HG03045 (cell line): ENCODE measurements around the gene CA5B.
"Not testable (repeated sequence)": the region's sequence is repeated elsewhere in the genome, so short reads cannot be mapped to it uniquely, and the experiment has no call there.

Source experiments
- ATAC-seq: cut with Tn5 transposase; IDR thresholded peaks from one replicate; pipeline ENCODE4 v1.9.1; 2021; ENCODE audit warnings: mild to moderate bottlenecking, moderate library complexity; ENCODE audit not compliant: unreplicated experiment

Gene CA5B, protein sequence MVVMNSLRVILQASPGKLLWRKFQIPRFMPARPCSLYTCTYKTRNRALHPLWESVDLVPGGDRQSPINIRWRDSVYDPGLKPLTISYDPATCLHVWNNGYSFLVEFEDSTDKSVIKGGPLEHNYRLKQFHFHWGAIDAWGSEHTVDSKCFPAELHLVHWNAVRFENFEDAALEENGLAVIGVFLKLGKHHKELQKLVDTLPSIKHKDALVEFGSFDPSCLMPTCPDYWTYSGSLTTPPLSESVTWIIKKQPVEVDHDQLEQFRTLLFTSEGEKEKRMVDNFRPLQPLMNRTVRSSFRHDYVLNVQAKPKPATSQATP

DNA sequence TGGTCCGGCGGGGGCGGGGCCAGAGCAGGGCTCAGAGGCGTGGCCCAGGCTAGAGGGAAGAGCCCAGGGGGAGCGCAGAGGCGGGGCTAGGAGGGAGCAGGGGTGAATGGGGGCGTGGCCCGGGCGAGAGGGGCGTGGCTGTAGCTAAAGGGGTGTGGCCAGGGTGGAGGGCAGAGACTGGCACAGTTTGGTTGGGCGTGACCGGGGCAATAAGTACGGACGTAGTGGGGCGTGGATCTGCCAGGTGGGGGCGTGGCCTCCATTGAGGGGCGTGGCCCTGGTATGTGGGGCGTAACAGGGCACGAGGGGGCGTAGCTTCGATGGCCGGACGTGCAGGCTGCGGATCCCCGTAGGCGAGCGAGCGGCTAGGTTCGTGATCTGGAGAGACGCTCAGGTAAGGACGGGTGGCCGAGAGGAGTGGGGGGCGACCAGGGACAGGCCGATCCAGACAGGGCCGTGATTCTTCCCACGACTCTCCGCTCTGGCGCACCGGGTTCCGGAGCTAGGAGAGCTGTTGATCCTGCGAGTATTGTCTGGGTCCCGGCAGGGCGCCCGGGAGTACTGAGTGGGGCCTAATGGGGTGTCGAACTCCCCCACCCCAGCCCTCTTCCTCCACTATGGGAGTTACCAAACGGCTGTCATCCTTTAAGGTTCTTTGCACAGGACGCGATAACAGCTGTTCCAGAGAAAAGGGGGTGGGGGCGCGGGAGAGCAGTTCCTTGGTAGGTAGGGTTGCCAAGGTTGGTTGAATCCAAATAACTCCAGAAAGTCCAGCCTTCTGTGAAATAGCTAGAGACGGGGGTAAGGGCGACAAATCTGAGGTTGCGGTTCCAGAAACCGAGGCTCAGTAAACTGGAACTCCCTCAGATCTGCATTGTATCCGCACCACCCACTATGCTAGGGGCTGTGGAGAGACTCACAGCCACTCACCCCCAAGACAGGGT, at the start of gene CA5B:
TSS of gene CA5B (plus strand) at position 312 of the 944 bp plus-strand sequence. CDS start 11,754 bp downstream, outside the sequence.
- peak; percentile 95 for ATAC-seq

GRCh38 chrX:15694941-15695451, 43.1 kb upstream of the CA5B start:
- no peak for ATAC-seq

GRCh38 chrX:15696516-15696915, 41.6 kb upstream of the CA5B start:
- ATAC-seq, result no peak

DNA sequence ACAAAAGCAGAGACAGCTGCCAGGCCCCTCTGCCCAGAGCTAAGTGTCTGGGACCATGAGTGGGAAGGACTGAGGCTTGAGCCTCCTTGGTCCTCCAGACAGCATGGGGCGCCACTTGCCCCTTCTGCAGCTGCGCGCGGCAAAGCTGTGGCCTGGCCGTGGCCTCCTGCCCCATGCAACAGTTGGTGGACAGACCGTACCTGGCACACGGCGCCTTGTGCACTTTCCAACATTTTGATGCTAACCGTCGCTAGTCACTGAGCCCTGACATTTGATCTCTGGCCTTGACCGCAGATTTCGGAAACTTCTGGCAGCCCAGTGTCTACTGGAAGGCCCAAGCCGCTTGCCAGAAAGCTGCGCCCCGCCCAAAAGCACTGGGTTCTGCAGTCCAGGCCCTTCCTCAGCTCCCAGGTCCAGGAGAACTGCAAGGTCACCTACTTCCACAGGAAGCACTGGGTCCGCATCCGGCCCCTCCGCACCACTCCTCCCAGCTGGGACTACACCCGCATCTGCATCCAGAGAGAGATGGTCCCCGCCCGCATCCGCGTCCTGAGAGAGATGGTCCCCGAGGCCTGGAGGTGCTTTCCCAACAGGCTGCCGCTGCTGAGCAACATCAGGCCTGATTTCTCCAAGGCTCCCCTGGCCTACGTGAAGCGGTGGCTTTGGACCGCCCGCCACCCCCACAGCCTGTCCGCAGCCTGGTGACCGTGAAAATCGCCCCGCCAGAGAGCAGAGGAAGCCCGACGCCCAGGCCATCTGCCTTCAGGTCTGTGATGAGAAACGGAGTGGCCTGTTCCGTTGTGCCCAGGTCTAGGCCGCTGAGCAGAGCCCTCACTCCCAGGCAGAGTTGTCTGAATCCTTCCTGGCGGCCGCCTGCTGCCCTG, 35.3 kb upstream of the CA5B start:
- ATAC-seq, result no peak

- ATAC-seq, result not testable (repeated sequence)
Observed at GRCh38 chrX:15703809-15704208, 34.3 kb upstream of the CA5B start.

DNA sequence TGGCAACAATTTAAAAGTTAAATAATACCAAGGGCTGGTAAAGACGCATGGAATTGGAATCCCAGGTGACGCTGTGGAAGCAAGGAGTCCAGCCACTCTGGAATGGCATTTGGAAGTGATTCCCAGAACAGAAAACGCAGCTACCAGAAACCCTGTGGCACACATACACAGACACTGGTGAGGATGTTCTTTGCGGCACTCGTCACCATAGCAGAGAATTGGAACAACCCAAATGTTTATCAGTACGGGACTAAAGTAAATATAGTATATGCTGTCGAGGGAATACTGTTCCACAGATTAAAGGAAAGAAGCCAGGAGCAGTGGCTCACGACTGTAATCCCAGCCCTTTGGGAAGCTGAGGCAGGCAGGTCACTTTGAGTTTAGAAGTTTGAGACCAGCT, 33.8 kb upstream of the CA5B start:
- not testable (repeated sequence) for ATAC-seq

GRCh38 chrX:15714529-15714928, 23.5 kb upstream of the CA5B start:
- no peak for ATAC-seq

DNA sequence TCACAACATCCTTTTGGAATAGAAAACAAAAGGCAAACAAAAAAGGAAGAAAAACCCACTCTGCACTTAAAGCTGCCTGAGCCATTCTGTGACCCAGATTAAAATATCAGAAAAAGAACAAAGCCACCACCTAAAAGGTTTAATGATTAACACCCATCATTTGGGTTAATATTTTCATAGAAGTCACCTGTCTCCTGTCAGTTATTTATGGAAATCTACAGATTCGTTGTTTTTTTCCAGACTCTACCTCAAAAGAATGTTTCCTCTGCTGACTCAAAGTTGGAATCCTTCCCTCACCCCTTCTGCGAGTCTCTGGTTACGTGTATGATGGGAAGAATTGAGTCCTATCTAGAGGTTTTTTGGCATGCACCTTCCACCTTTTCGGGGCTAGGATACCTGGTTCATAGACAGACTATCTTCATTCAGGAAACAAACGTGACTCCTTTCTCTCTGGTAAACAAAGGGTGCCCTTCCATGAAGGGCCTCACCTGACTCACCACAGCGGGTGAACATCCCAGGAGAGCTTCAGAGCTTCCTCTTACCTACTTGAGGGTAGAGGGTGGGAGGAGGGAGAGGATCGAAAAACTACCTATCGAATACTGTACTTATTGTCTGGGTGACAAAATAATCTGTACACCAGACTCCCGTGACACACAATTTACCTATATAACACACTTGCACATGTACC, 19.6 kb upstream of the CA5B start:
- no peak for ATAC-seq

GRCh38 chrX:15719324-15719968, 18.6 kb upstream of the CA5B start:
- no peak for ATAC-seq

GRCh38 chrX:15721911-15722310, 16.2 kb upstream of the CA5B start:
- no peak for ATAC-seq

- ATAC-seq, result no peak
Observed at GRCh38 chrX:15723887-15724517, 14.1 kb upstream of the CA5B start.

DNA sequence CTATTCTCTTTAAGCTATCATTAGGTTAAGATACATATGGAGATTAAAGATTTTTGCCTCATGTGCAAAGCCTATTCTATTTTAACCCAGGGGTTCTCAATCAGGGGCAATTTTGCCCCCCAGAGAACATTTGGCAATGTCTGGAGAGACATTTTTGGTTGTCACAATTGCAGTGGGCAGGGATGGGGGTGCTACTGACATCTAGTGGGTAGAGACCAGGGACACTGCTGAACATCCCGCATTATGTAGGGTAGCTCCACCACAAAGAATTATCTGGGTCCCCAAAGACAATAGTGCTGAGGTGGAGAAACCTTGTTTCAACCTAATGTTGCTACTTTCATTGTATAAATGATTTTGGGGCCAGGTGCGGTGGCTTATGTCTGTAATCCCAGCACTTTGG, 13.2 kb upstream of the CA5B start:
- no peak for ATAC-seq

GRCh38 chrX:15731368-15731767, 6.7 kb upstream of the CA5B start:
- not testable (repeated sequence) for ATAC-seq

DNA sequence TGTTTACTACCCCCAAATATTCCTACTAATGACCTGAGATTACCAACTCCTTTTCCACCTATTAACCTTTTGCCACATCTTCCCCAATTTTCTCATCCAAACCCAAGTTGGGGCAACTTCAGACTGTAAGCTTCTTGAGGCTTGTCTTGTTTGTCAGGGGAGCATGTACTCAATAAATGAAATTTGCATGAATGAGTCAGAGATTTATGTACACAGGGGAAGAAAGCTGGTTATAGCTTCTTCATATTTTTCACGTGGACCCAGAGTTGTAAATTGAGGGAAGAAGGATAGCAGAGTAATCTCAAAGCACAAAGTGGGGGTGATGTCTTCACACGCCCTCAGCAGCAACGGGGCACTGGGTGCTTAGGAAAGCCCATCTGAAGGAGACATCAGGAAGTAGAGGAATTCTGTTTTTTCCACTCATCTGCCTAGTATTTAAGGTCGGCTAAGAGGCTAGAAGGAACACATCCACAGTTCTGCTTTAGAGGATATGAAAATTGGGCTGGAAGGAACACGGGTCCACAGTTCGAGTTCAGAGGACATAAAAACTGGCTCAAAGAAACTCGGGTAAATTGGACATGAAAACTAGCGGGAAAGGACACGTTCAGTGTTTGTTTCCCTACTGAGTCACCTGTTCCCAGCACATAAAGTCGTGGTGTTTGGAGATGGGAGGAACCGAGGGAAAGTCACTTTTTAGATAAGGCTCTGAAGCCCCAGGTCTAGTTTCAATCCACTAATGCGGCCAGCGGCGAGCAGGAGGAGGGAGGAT, 696 bp upstream of the CA5B start:
- peak; percentile 4 for ATAC-seq

DNA sequence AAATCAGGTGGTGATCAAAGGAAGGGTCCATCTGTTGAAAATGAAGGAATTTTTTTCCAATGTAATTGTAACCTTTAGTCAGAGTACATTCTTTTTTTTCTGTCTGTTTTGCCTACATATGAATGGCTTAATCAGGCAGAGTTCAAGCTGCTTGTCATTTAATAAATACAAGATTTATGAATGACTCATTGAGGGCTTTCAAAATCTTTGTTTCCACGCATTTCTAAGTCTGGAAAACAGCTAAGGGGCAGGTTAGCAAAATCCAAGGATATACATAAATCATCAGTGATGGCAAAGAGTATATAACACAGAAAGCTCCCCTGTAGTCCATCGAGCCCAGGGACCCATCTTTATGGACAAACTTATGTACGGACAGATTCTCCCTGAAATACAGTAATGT, 1.8 kb downstream of the CA5B start:
- no peak for ATAC-seq

DNA sequence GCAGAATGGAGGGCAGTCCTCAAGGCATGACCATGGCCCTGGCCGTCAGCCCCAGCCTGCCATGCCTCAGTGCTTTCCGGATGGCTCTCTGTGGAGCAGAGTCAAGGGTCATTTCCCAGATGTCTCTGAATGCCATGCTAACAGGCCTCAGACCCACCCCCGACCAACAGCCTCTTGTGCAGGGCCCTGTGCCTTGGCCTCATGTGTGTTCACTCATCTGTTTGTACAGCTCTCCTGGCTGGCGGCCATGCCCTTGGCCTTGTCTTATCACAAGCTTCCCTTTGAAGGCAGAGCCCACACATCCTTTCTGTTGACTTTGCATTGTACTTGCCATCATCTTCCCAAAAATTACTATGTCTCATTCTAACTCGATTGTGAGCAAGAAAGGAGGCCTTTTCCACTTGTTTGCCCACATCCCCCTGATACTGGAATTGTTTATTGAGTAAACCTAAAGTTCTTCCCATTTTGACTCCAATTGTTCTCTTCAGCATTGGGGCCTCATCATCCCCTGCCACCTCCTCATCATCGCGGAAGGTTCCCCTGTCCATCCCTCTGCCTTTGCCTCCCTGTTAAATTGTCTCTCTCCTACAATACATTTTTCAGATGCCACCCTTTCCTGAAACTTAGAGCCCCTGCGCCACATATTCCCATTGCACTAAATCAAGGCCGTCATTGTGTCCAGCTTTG, 6.3 kb downstream of the CA5B start:
- no peak for ATAC-seq

GRCh38 chrX:15745179-15745578, 7.1 kb downstream of the CA5B start:
- no peak for ATAC-seq

DNA sequence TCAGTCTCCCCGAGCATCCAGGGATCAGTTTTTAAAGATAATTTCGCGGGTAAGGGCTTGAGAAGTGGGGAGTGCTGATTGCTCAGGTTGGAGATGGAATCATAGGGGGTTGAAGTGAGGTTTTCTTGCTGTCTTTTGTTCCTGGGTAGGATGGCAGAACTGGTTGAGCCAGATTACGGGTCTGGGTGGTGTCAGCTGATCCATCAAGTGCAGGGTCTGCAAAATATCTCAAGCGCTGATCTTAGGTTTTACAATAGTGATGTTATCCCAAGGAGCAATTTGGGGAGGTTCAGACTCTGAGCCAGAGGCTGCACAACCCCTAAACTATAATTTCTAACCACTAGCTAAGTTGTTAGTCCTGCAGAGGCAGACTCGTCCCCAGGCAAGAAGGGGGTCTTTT, 8.6 kb downstream of the CA5B start:
- not testable (repeated sequence) for ATAC-seq
